LNCaP clone FGC (cell line): ENCODE results near the gene RNASE13.

Experiments
- DNase-seq: peaks from one replicate; pipeline ENCODE4 v3.0.0-alpha.2; 2011; ENCODE audit warnings: low read depth
- H3K4me3 ChIP-seq: 2 replicates; pipeline ENCODE4 v1.5.1; 2011; ENCODE audit warnings: mild to moderate bottlenecking, low read depth, low read length, control low read depth
- CTCF ChIP-seq: IDR thresholded peaks from 2 replicates; pipeline ENCODE4 v1.5.1; 2012; ENCODE audit warnings: mild to moderate bottlenecking; ENCODE audit not compliant: control insufficient read depth, insufficient read depth; ENCODE audit errors: extremely low read depth

Gene RNASE13

GRCh38 chr14:21071225-21072030 is 36.8 kb upstream of the RNASE13 start:
- DNase-seq: no peak
- no peak for TF ChIP-seq CTCF
- H3K4me3 ChIP-seq: peak overlapping the region; percentile 66

GRCh38 chr14:21070610-21071224 is 36.1 kb upstream of the RNASE13 start:
- peak overlapping the region; percentile 66 for H3K4me3 ChIP-seq
- no peak for DNase-seq
- peak; percentile 7; the same call in 1 of the 2 replicates for TF ChIP-seq CTCF

- DNase-seq: no peak
Observed at GRCh38 chr14:21070083-21070609, 35.5 kb upstream of the RNASE13 start, which contains the start of gene ARHGEF40. Gene ARHGEF40, plus strand, starts transcription at chr14:21070304. Its CDS starts 93 bp downstream, at chr14:21070397.

GRCh38 chr14:21069388-21070082 is 34.9 kb upstream of the RNASE13 start:
- no peak for DNase-seq

More at GRCh38 chr14:21070083-21070609, 35.5 kb upstream of the RNASE13 start, which contains the start of gene ARHGEF40:
- TF ChIP-seq CTCF: no peak
- H3K4me3 ChIP-seq: peak within 1 kb of the TSS; percentile 66

GRCh38 chr14:21068521-21069387 is 34.1 kb upstream of the RNASE13 start:
- peak; percentile 49 for TF ChIP-seq CTCF
- no peak overlapping the region for H3K4me3 ChIP-seq
- DNase-seq: no peak

More at GRCh38 chr14:21069388-21070082, 34.9 kb upstream of the RNASE13 start:
- H3K4me3 ChIP-seq: peak overlapping the region; percentile 51
- TF ChIP-seq CTCF: no peak
